ENCODE results near the gene PTPRG. TPM values are rescaled to one million over a fixed set of nuclear protein-coding genes. Genes with fewer than 3 reads are reported as not detected.

PTPRG gene
- total RNA-seq, 1 experiment from 2014 or later: 69.3 TPM

- H3K79me2 ChIP-seq (ENCODE audit: insufficient read depth, low read length): peaks cover 59% of the 10 kb centered on the region
- no peak overlapping the region for H4K91ac ChIP-seq (ENCODE audit: insufficient read length, low read depth, low read length)
- H2BK15ac ChIP-seq (ENCODE audit: low read depth, low read length): no peak overlapping the region
- H4K5ac ChIP-seq (ENCODE audit: insufficient read length, low read depth, low read length): no peak overlapping the region
- no peak overlapping the region for H2BK12ac ChIP-seq (ENCODE audit: insufficient read length, low read depth, low read length)
- H4K8ac ChIP-seq (replicated peaks; ENCODE audit: insufficient read length, low read depth, low read length): no peak overlapping the region
- Mint-ChIP-seq H3K4me3 (no peak overlapping the region), H3K9me3 (peaks cover 4 to 5% of the 10 kb centered on the region in 2 experiments; a peak in 4 of 5 replicates), H3K27me3 (ENCODE audit: low read depth) (no peaks in the 10 kb centered on the region), H3K36me3 (ENCODE audit: insufficient read depth in 1 of 3, low read depth in 3 of 3) (peaks cover 11 to 16% (median 15%) of the 10 kb centered on the region in 3 experiments), H3K4me1 (peaks cover 35 to 45% of the 10 kb centered on the region in 2 experiments), H3K27ac (peak overlapping the region; percentile 20 to 87 (median 23); a peak in 5 of 7 replicates)
- H2BK120ac ChIP-seq (ENCODE audit: low read depth, low read length, poor library complexity, severe bottlenecking): no peak overlapping the region
- no peak for DNase-seq
- H2BK20ac ChIP-seq (ENCODE audit: low read depth, low read length, poor library complexity, severe bottlenecking): no peak overlapping the region
- no peak overlapping the region for H2BK5ac ChIP-seq (ENCODE audit: insufficient read length, low read length)
- H3K27me3 ChIP-seq (ENCODE audit: insufficient read depth, low read length): no peaks in the 10 kb centered on the region
- no peak overlapping the region for H2AK5ac ChIP-seq (ENCODE audit: insufficient read length, low read length)
- no peak overlapping the region for H3T11ph ChIP-seq (ENCODE audit: low read length)
- no peak overlapping the region for H3K56ac ChIP-seq (ENCODE audit: insufficient read length, low read depth, low read length)
- peaks cover 8% of the 10 kb centered on the region for H3K79me1 ChIP-seq (ENCODE audit: insufficient read depth, low read depth, low read length, poor library complexity, severe bottlenecking)
- H2AFZ ChIP-seq (ENCODE audit: low read length): no peak overlapping the region
- no peak overlapping the region for H3K4me2 ChIP-seq (ENCODE audit: insufficient read depth, insufficient read length, low read length)
- H4K20me1 ChIP-seq (ENCODE audit: control insufficient read depth, insufficient read depth, insufficient read length): no peaks in the 10 kb centered on the region
- no CpG with 5 or more reads among the region's 16 CpGs for WGBS (ENCODE audit: extremely low coverage, insufficient read length, low lambda C conversion rate)
- no peaks in the 10 kb centered on the region for H3K23me2 ChIP-seq (ENCODE audit: insufficient read length, low read depth, low read length, poor library complexity, severe bottlenecking)
- H3K9ac ChIP-seq (ENCODE audit: extremely low read depth, insufficient read length, low read length): no peak overlapping the region
- H3K18ac ChIP-seq (ENCODE audit: insufficient read length, low read depth, low read length): no peak overlapping the region
- no peak overlapping the region for H3K23ac ChIP-seq (ENCODE audit: insufficient read length, low read depth, low read length)
- no peak overlapping the region for H3K27ac ChIP-seq (ENCODE audit: insufficient read length, low read depth, low read length)
- H3K4me1 ChIP-seq (ENCODE audit: insufficient read depth, low read length): peaks cover 6% of the 10 kb centered on the region; the same call in 1 of the 2 replicates
- no peak for TF ChIP-seq CTCF (conservative IDR thresholded peaks at IDR 0.05)
- H3K14ac ChIP-seq (ENCODE audit: insufficient read depth, low read length): no peak overlapping the region
- H3K4ac ChIP-seq (ENCODE audit: low read depth, low read length): no peak overlapping the region
- H3K9me3 ChIP-seq (ENCODE audit: control insufficient read depth, low read depth, low read length): no peaks in the 10 kb centered on the region
Observed at GRCh38 chr3:61637088-61638051, 76.0 kb downstream of the PTPRG start.
